ENCODE measurements around the gene DLG5. TPM values are rescaled to one million over a fixed set of nuclear protein-coding genes. Genes with fewer than 3 reads are reported as not detected.

Gene DLG5
- total RNA-seq, 1 experiment from 2014 or later: 69.7 TPM

DNA sequence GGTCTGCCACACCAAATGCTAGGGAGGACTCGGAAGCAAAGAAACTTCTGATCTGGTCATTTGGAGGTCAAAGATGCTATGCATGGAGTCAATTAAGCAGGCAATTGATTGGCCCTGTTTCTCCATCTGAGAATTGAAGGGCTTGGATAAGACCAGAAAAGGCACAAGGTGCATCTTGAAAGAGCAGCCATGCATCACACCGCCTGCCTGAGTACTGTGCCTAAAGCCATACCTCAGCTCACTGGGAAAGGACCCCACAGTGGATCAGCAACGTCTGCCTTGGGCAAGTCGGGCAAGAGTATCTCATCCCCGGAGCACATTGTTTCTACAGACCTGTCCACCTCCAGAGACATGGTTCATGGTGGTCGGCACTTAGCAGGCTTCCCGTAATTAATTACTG, 42.4 kb downstream of the DLG5 start:
- ChIA-PET CTCF (no interaction called here), POLR2A (no interaction called here)
- Histone ChIP-seq H3K4me3 (ENCODE audit: low read depth, low read length) (no peak overlapping the region), H3K36me3 (ENCODE audit: control insufficient read depth, insufficient read depth, low read length) (peaks cover 2% of the 10 kb centered on the region), H3K9me3 (no peaks in the 10 kb centered on the region), H3K27me3 (replicated peaks; ENCODE audit: control insufficient read depth, insufficient read depth, low read length) (no peaks in the 10 kb centered on the region), H3K4me1 (peaks cover 22% of the 10 kb centered on the region)
- no peak overlapping the region for H3K27ac Mint-ChIP-seq (ENCODE audit: unreplicated experiment)
- intact Hi-C loops (cut with micrococcal nuclease; ENCODE audit: unreplicated experiment): no loop called here
- peaks cover 34% of the 10 kb centered on the region for H3K4me1 Mint-ChIP-seq (ENCODE audit: low read depth, unreplicated experiment)
- no peaks in the 10 kb centered on the region for H3K27me3 Mint-ChIP-seq (ENCODE audit: insufficient read depth, unreplicated experiment)
- peaks cover 30% of the 10 kb centered on the region for H3K36me3 Mint-ChIP-seq (ENCODE audit: insufficient read depth, unreplicated experiment)
- no TSS peak for BruUV-seq (replicated peaks)
- H3K9me3 Mint-ChIP-seq (ENCODE audit: unreplicated experiment): no peaks in the 10 kb centered on the region
- no peak for TF ChIP-seq CTCF (IDR thresholded peaks at IDR 0.05; ENCODE audit: insufficient read depth in 1 of 2, low read depth in 1 of 2, low read length in 1 of 2, severe bottlenecking in 1 of 2, unreplicated experiment in 1 of 2)
- DNase-seq: no peak
- H3K4me3 Mint-ChIP-seq (ENCODE audit: unreplicated experiment): no peak overlapping the region

- POLR2A ChIA-PET: interaction anchor here (0.6 kb wide), 1 partner anchor 875 kb away, joined by 3 read pairs; no protein-coding TSS in a partner anchor
- no peak overlapping the region for H3K4me3 ChIP-seq (ENCODE audit: low read depth, low read length)
- no peak overlapping the region for H3K27ac Mint-ChIP-seq (ENCODE audit: unreplicated experiment)
- CTCF ChIA-PET: interaction anchor here (0.7 kb wide), 1 partner anchor 28 kb away, joined by 3 read pairs; no protein-coding TSS in a partner anchor
- H3K4me3 Mint-ChIP-seq (ENCODE audit: unreplicated experiment): no peak overlapping the region
- no peaks in the 10 kb centered on the region for H3K9me3 Mint-ChIP-seq (ENCODE audit: unreplicated experiment)
- no peaks in the 10 kb centered on the region for H3K4me1 ChIP-seq
- H3K36me3 Mint-ChIP-seq (ENCODE audit: insufficient read depth, unreplicated experiment): peaks cover 23% of the 10 kb centered on the region
- TF ChIP-seq CTCF (IDR thresholded peaks at IDR 0.05; ENCODE audit: insufficient read depth in 1 of 2, low read depth in 1 of 2, low read length in 1 of 2, severe bottlenecking in 1 of 2, unreplicated experiment in 1 of 2): no peak
- intact Hi-C loops (cut with micrococcal nuclease; ENCODE audit: unreplicated experiment): no loop called here
- BruUV-seq (replicated peaks): no TSS peak
- peaks cover 10% of the 10 kb centered on the region for H3K4me1 Mint-ChIP-seq (ENCODE audit: low read depth, unreplicated experiment)
- H3K36me3 ChIP-seq (ENCODE audit: control insufficient read depth, insufficient read depth, low read length): peaks cover 2% of the 10 kb centered on the region
- no peaks in the 10 kb centered on the region for H3K27me3 ChIP-seq (replicated peaks; ENCODE audit: control insufficient read depth, insufficient read depth, low read length)
- DNase-seq: no peak
- no peaks in the 10 kb centered on the region for H3K27me3 Mint-ChIP-seq (ENCODE audit: insufficient read depth, unreplicated experiment)
- H3K9me3 ChIP-seq: no peaks in the 10 kb centered on the region
Measured at GRCh38 chr10:77881636-77882035, 44.9 kb downstream of the DLG5 start.

DNA sequence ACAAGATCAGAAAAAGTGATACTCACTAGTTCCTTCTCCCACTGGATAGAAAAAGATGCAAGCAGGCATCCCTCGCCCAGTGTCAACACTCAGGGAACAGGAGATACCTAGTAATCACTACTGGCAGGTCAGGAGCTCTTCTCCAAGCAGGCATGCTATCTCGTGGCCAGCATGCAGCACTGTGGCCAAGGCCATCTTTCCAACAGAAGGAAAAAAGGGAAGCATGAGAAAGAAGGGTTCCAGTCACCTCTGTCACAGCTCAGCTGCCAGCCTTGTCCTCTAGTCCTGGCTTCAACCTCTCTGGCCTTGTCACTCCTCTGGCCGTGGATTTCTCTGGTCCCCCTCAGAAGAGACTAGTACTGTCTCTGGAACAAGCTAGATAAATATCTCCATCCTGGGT, 45.3 kb downstream of the DLG5 start:
- no TSS peak for BruUV-seq (replicated peaks)
- CTCF ChIA-PET: interaction anchor here (0.7 kb wide), 1 partner anchor 28 kb away, joined by 3 read pairs; no protein-coding TSS in a partner anchor
- H3K36me3 Mint-ChIP-seq (ENCODE audit: insufficient read depth, unreplicated experiment): peaks cover 23% of the 10 kb centered on the region

More for the DNA sequence above, 45.3 kb downstream of the DLG5 start:
- Histone ChIP-seq H3K27me3 (replicated peaks; ENCODE audit: control insufficient read depth, insufficient read depth, low read length) (no peaks in the 10 kb centered on the region), H3K9me3 (no peaks in the 10 kb centered on the region), H3K4me1 (no peaks in the 10 kb centered on the region), H3K4me3 (ENCODE audit: low read depth, low read length) (no peak overlapping the region), H3K36me3 (ENCODE audit: control insufficient read depth, insufficient read depth, low read length) (peaks cover 2% of the 10 kb centered on the region)
- intact Hi-C loops (cut with micrococcal nuclease; ENCODE audit: unreplicated experiment): no loop called here
- Mint-ChIP-seq H3K27ac (ENCODE audit: unreplicated experiment) (no peak overlapping the region), H3K27me3 (ENCODE audit: insufficient read depth, unreplicated experiment) (no peaks in the 10 kb centered on the region), H3K4me3 (ENCODE audit: unreplicated experiment) (no peak overlapping the region), H3K4me1 (ENCODE audit: low read depth, unreplicated experiment) (peaks cover 8% of the 10 kb centered on the region), H3K9me3 (ENCODE audit: unreplicated experiment) (no peaks in the 10 kb centered on the region)
- DNase-seq: no peak
- POLR2A ChIA-PET: no interaction called here
- TF ChIP-seq CTCF (IDR thresholded peaks at IDR 0.05; ENCODE audit: insufficient read depth in 1 of 2, low read depth in 1 of 2, low read length in 1 of 2, severe bottlenecking in 1 of 2, unreplicated experiment in 1 of 2): no peak

Measured in Caco-2 (cell line).